Adrenal gland (tissue), 12 donors: ENCODE measurements around the gene MAST4. TPM values are rescaled to one million over a fixed set of nuclear protein-coding genes. Genes with fewer than 3 reads are reported as not detected.

Source experiments
- DNase-seq, 7 donors: peaks; one replicate each; pipeline ENCODE4 v3.0.0-alpha.2; 2019 to 2020
- H3K27ac ChIP-seq, 5 donors: fragments of 200-600 bp; sonication (generic) in 4 of 5; 1 replicate in 3 of 5; 2 replicates in 2 of 5; pipeline versions ENCODE4 v1.5.1 to v1.8.0; 2016 to 2020; ENCODE audit warnings: mild to moderate bottlenecking in 1 of 5
- H3K27me3 ChIP-seq: fragments of 200-600 bp; 2 replicates; pipeline ENCODE4 v1.8.0; 2021
- H3K36me3 ChIP-seq, 2 donors: fragments of 200-600 bp; replicated peaks in 1 of 2; 1 replicate in 1 of 2; 2 replicates in 1 of 2; pipeline versions ENCODE4 v1.5.1 to v1.8.0; 2018 to 2022
- H3K4me1 ChIP-seq, 2 donors: fragments of 200-600 bp; replicated peaks in 1 of 2; 1 replicate in 1 of 2; 2 replicates in 1 of 2; pipeline versions ENCODE4 v1.5.1 to v1.8.0; 2018 to 2021
- H3K4me3 ChIP-seq, 4 donors: fragments of 200-600 bp; sonication (generic) in 3 of 4; one replicate each; pipeline ENCODE4 v1.5.1; 2016 to 2018
- H3K9me3 ChIP-seq, 3 donors: fragments of 200-600 bp; sonication (generic) in 1 of 3; replicated peaks in 1 of 3; 1 replicate in 2 of 3; 2 replicates in 1 of 3; pipeline versions ENCODE4 v1.5.1 to v1.8.0; 2016 to 2021
- CTCF ChIP-seq, 6 experiments: fragments of 450-650 bp in 4 of 6; fragments of 200-600 bp in 2 of 6; sonication (generic) in 1 of 6; IDR thresholded peaks; 1 replicate in 5 of 6; 2 replicates in 1 of 6; pipeline versions ENCODE4 v1.5.1 to v1.8.0; 2016 to 2021; ENCODE audit warnings: antibody characterized with exemption in 6 of 6, mild to moderate bottlenecking in 2 of 6, moderate library complexity in 1 of 6
- POLR2A ChIP-seq, 2 donors: fragments of 450-650 bp; IDR thresholded peaks; one replicate each; pipeline ENCODE4 v1.6.1; 2017; ENCODE audit warnings: antibody characterized with exemption in 2 of 2, mild to moderate bottlenecking in 2 of 2, moderate library complexity in 1 of 2
- WGBS, 4 donors: extraction: QIAGEN DNeasy Blood & Tissue Kit in 2 of 4; methylation state at CpG; one replicate each; pipeline versions ENCODE4 v1.1.5 to v1.1.7; 2013 to 2017; 5-methylcytosine and 5-hydroxymethylcytosine counted together
- intact Hi-C, 2 donors: fragments of 100-400 bp; cut with DNase I; formaldehyde crosslinking; loops; one replicate each; pipeline versions ENCODE4 v1.14.1 to v1.15.0; 2022 to 2023
- polyA plus RNA-seq, 3 donors: library from polyadenylated mRNA; stranded (reverse); fragments of 200-250 nt in 2 of 3; fragments of 350-450 nt in 1 of 3; fragmentation: Illumina TruSeq in 1 of 3; extraction: RNeasy Lipid Tissue Mini Kit (QIAGEN cat#74804) in 1 of 3; gene quantifications; one replicate each; pipeline ENCODE4 v1.2.3, GENCODE V29; 2013 to 2014
- total RNA-seq, 9 donors: library from RNA; depleted of rRNA in 4 of 9; stranded (reverse); fragments of >200 nt in 4 of 9; fragments of 120-200 nt in 1 of 9; fragmentation: NEBNext Ultra II Directional in 1 of 9; extraction: Animal tissue kit (Norgen Biotek cat#: 25700) in 1 of 9; gene quantifications; one replicate each; pipeline versions ENCODE4 v1.1.0 to v1.2.4, GENCODE V29; 2013 to 2023
- donor health status: healthy with polysubstance abuse.
- donor health status: Bipolar disorder and iron deficiency.
- donor health status: DM: yes; HTN: yes; CAD: no.
- donor health status: DM: no; HTN: no; CAD: no.
- donor health status: DM: no; HTN: no; CAD: no.
- donor health status: DM: yes; HTN: yes; CAD: no.

Gene MAST4
- total and polyA plus RNA-seq, 12 donors, result 12.3 to 95.0 (median 42.8) TPM

DNA sequence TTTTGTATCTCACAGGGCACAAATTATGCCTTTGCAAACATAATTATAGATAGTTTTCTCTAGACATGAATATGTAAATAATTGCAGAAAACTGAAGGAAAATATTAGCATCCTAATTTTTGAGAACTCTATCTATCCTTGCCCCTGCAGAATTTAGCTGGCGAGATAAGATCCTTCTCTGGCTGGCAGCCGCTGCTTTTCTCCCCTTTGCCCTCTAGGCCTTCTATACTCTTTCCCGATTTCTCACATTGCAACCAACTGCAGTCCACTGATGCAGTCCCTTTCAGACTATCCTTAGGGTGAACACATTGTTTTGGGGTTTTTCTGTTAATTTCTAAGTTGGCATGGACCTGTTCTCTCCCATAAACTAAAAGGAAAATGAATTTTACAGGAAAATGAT lies 509.1 kb downstream of the MAST4 start:
- Histone ChIP-seq H3K36me3 (peaks cover 0 to 7% of the 10 kb centered on the region in 2 donors), H3K4me1 (peaks cover 0 to 9% of the 10 kb centered on the region in 2 donors), H3K27ac (no peak overlapping the region), H3K27me3 (no peaks in the 10 kb centered on the region), H3K9me3 (no peaks in the 10 kb centered on the region), H3K4me3 (no peak overlapping the region)
- DNase-seq, result no peak
- 92 to 96% (median 93%) methylated on average over 3 of the region's 3 CpGs for WGBS, 4 donors
- TF ChIP-seq CTCF (IDR thresholded peaks at IDR 0.05), result no peak
- no peak for TF ChIP-seq POLR2A (IDR thresholded peaks at IDR 0.05)
- intact Hi-C loops, result no loop called here

- no peak overlapping the region for H3K4me3 ChIP-seq
- TF ChIP-seq POLR2A (IDR thresholded peaks at IDR 0.05) (no peak), CTCF (IDR thresholded peaks at IDR 0.05) (no peak)
- H3K9me3 ChIP-seq, result no peaks in the 10 kb centered on the region
- 67 to 83% (median 77%) methylated on average over 2 of the region's 2 CpGs for WGBS, 4 donors
- no peak overlapping the region for H3K27ac ChIP-seq
- DNase-seq, result no peak
- intact Hi-C loops, result no loop called here
- H3K27me3 ChIP-seq, result no peaks in the 10 kb centered on the region
- H3K36me3 ChIP-seq, result peaks cover 0 to 7% of the 10 kb centered on the region in 2 donors
- H3K4me1 ChIP-seq, result peaks cover 0 to 9% of the 10 kb centered on the region in 2 donors
Measured at GRCh38 chr5:67106626-67107342, 510.6 kb downstream of the MAST4 start.

- Histone ChIP-seq H3K27ac (no peak overlapping the region), H3K4me3 (no peak overlapping the region), H3K9me3 (no peaks in the 10 kb centered on the region), H3K36me3 (no peaks in the 10 kb centered on the region), H3K4me1 (peaks cover 0 to 7% of the 10 kb centered on the region in 2 donors), H3K27me3 (no peaks in the 10 kb centered on the region)
- DNase-seq, result no peak
- WGBS, 4 donors, result 93 to 100% (median 96%) methylated on average over 1 of the region's 1 CpG
- intact Hi-C loops, result no loop called here
- TF ChIP-seq CTCF (IDR thresholded peaks at IDR 0.05), result no peak
- no peak for TF ChIP-seq POLR2A (IDR thresholded peaks at IDR 0.05)
Measured at GRCh38 chr5:67111779-67112178, 515.6 kb downstream of the MAST4 start.

DNA sequence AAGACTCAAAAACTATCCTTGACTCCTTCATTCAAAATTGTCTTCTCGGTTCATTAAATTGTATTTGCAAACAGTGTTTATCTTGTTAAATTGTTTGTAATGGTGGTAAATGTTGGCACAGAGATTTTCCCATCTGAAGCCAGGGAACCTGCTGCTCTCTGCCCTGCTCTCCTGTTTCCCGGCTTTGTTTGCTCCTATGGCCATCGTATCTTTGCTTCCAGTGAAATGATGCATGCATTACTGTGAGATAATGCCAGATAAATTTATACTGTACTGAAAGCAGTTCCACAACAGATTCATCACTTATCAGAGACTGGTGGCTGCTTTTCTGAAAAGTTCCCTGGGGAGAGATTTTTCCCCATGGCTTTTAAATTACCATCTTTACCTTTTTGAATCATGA lies 519.1 kb downstream of the MAST4 start:
- 81 to 88% (median 84%) methylated on average over 3 of the region's 3 CpGs for WGBS, 4 donors
- no peaks in the 10 kb centered on the region for H3K36me3 ChIP-seq
- TF ChIP-seq CTCF (IDR thresholded peaks at IDR 0.05) (no peak), POLR2A (IDR thresholded peaks at IDR 0.05) (no peak)
- DNase-seq, result no peak
- H3K4me1 ChIP-seq, result peaks cover 0 to 4% of the 10 kb centered on the region in 2 donors
- no peak overlapping the region for H3K4me3 ChIP-seq
- no peaks in the 10 kb centered on the region for H3K27me3 ChIP-seq
- H3K27ac ChIP-seq, result no peak overlapping the region
- intact Hi-C loops, result no loop called here
- H3K9me3 ChIP-seq, result no peaks in the 10 kb centered on the region
